Adrenal gland (tissue), 5 donors: ENCODE data around the gene IKZF3.

ENCODE experiments used
- CTCF ChIP-seq, 6 experiments: fragments of 450-650 bp in 4 of 6; fragments of 200-600 bp in 2 of 6; sonication (generic) in 1 of 6; IDR thresholded peaks; 1 replicate in 5 of 6; 2 replicates in 1 of 6; pipeline versions ENCODE4 v1.5.1 to v1.8.0; 2016 to 2021; ENCODE audit warnings: antibody characterized with exemption in 6 of 6, mild to moderate bottlenecking in 2 of 6, moderate library complexity in 1 of 6
- POLR2A ChIP-seq, 2 donors: fragments of 450-650 bp; IDR thresholded peaks; one replicate each; pipeline ENCODE4 v1.6.1; 2017; ENCODE audit warnings: antibody characterized with exemption in 2 of 2, mild to moderate bottlenecking in 2 of 2, moderate library complexity in 1 of 2
- donor health status: DM: no; HTN: no; CAD: no.

GRCh38 chr17:39774047-39774446 is 90.1 kb downstream of the IKZF3 start:
- no peak for TF ChIP-seq CTCF (IDR thresholded peaks at IDR 0.05)
- no peak for TF ChIP-seq POLR2A (IDR thresholded peaks at IDR 0.05)
